ENCODE results near the gene ERBB4. TPM values are rescaled to one million over a fixed set of nuclear protein-coding genes. Genes with fewer than 3 reads are reported as not detected.

ERBB4 gene
- polyA plus RNA-seq, 3 donors from 2014 or later: not detected

DNA sequence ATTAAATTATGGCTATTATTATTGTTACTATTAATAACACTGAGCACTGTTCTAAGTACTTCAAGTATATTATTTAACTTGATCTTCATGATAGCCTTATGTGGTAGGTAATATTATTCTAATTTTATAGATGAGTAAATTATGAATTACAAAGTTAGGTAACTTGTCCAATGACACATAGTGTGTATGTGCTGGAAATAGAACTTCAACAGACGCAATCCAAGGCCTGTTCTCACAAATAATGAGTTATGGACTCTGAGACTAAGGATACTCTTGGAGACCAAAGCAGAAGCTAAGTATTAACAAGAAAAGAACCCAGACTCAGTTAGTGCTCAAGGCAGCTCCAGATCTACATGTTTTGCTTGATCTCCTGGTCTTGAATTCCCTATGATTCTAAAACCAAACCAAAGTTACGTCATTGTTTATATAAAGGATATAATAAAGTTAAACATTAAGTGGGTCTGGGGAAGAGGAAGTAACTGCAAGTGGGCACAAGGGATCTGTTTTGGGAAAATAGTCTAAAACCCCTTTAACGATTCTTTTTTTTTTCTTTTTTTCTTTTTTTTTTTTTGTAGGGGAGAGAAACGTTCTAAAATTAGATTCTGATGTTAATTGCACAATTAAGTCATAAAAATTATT lies 211.3 kb downstream of the ERBB4 start:
- Mint-ChIP-seq H3K9me3 (peaks cover 0 to 15% (median 2%) of the 10 kb centered on the region in 6 donors), H3K27ac (no peak overlapping the region), H3K4me1 (no peaks in the 10 kb centered on the region), H3K36me3 (no peaks in the 10 kb centered on the region), H3K4me3 (no peak overlapping the region), H3K27me3 (ENCODE audit: low read depth in 3 of 3) (no peaks in the 10 kb centered on the region)
- DNase-seq: no peak

DNA sequence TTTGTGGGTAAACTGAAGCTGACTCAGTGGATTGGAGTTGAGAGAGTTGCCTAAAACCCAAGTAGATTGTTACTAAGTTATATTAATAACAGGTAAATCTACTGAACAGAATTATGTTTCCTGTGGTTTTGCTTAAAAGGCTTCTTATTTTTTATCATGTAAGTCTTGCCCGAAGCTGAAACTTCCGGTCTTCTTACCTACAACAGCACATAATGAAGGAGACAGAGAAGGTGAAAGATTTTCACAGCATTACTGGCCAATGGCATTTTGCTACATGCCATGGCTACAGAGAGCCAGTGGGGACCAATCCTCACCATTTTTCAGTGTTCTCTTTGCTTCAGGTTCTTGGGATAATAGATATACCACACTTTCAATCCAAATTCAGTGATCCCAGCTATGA lies 220.0 kb downstream of the ERBB4 start:
- H3K4me3 Mint-ChIP-seq: no peak overlapping the region
- peaks cover 0 to 15% (median 2%) of the 10 kb centered on the region in 6 donors for H3K9me3 Mint-ChIP-seq
- H3K4me1 Mint-ChIP-seq: no peaks in the 10 kb centered on the region
- H3K36me3 Mint-ChIP-seq: no peaks in the 10 kb centered on the region
- no peak for DNase-seq
- peaks cover 0 to 1% (median 0%) of the 10 kb centered on the region in 3 donors for H3K27me3 Mint-ChIP-seq (ENCODE audit: low read depth in 3 of 3)
- no peak overlapping the region for H3K27ac Mint-ChIP-seq

DNA sequence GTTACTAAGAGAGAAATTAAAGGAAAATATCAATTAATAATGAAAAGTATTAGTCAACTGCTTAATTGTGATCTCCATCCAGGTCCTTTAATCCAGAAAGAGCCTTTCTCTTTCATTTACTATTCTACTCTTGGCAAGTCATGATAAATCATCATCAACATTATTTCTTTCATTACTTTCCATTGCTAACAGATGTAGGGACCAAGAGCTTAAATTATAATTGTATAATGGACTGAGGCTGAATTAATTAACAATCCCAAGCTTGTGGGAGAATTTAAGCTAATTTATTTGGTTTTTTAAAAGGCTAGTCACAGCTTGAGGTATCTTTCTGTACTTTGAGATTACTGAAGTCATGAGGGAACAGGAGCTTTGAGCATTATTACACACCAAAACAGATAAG lies 223.9 kb downstream of the ERBB4 start:
- H3K27ac Mint-ChIP-seq: no peak overlapping the region
- no peaks in the 10 kb centered on the region for H3K4me1 Mint-ChIP-seq
- H3K27me3 Mint-ChIP-seq (ENCODE audit: low read depth in 3 of 3): peaks cover 0 to 1% (median 0%) of the 10 kb centered on the region in 3 donors
- no peaks in the 10 kb centered on the region for H3K36me3 Mint-ChIP-seq
- no peak for DNase-seq
- peaks cover 0 to 13% (median 1%) of the 10 kb centered on the region in 6 donors for H3K9me3 Mint-ChIP-seq
- H3K4me3 Mint-ChIP-seq: no peak overlapping the region

DNA sequence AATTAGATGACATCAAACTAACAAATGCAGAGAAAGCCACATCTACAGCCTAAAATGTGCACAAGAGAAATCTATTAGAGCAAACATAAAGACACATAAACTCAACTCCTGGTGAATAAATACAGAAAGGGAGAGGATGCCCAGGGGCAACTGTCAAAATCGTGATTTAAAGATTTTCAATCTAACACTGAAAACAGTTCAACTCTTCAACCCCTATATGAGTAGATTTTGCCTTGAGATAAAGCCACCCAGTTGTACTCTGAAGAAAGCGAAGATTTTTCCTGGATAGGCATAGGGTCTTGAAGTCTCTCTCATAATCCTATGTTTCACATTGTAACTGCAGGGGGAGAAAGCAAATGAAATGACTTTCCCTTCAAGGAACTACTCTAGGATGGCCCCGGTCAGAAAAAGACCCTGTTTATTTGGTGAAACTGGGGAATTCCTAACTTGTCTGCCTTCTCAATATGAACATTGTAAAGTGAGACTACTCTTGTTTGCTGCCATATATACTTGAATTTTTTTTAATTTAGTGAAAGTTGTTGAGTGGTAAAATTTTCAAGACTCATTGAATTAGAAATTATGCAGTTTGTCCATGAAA lies 226.7 kb downstream of the ERBB4 start:
- DNase-seq: no peak
- Mint-ChIP-seq H3K4me1 (no peaks in the 10 kb centered on the region), H3K27me3 (ENCODE audit: low read depth in 3 of 3) (peaks cover 0 to 1% (median 0%) of the 10 kb centered on the region in 3 donors), H3K27ac (no peak overlapping the region), H3K36me3 (no peaks in the 10 kb centered on the region), H3K9me3 (peaks cover 0 to 3% (median 1%) of the 10 kb centered on the region in 6 donors), H3K4me3 (no peak overlapping the region)

DNA sequence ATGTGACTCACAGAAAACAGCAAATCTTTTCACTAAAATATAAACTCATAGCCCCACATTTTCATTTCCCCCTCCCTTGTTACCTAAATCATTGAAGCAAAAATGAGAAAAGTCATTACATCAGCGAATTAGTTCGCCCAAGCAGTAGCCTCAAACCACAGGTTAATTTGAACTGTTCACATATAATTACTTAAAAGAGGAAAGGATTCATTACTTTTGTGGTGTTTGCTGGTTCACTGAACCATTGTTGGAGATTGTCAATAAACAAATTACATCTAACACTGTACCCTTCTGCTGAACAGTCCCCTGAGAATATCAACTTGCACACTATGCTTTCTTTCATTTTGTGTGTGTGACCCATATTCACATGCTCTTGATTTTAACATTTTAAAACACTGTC lies 238.7 kb downstream of the ERBB4 start:
- no peaks in the 10 kb centered on the region for H3K36me3 Mint-ChIP-seq
- no peaks in the 10 kb centered on the region for H3K4me1 Mint-ChIP-seq
- no peak overlapping the region for H3K27ac Mint-ChIP-seq
- peaks cover 0 to 19% (median 3%) of the 10 kb centered on the region in 6 donors for H3K9me3 Mint-ChIP-seq
- H3K4me3 Mint-ChIP-seq: no peak overlapping the region
- peaks cover 0 to 1% (median 0%) of the 10 kb centered on the region in 3 donors for H3K27me3 Mint-ChIP-seq (ENCODE audit: low read depth in 3 of 3)
- no peak for DNase-seq

GRCh38 chr2:212299333-212299732 lies 239.3 kb downstream of the ERBB4 start:
- H3K4me1 Mint-ChIP-seq: no peaks in the 10 kb centered on the region
- no peak for DNase-seq
- peaks cover 0 to 1% (median 0%) of the 10 kb centered on the region in 3 donors for H3K27me3 Mint-ChIP-seq (ENCODE audit: low read depth in 3 of 3)
- no peak overlapping the region for H3K27ac Mint-ChIP-seq
- H3K36me3 Mint-ChIP-seq: no peaks in the 10 kb centered on the region
- H3K9me3 Mint-ChIP-seq: peaks cover 0 to 23% (median 3%) of the 10 kb centered on the region in 6 donors
- no peak overlapping the region for H3K4me3 Mint-ChIP-seq

DNA sequence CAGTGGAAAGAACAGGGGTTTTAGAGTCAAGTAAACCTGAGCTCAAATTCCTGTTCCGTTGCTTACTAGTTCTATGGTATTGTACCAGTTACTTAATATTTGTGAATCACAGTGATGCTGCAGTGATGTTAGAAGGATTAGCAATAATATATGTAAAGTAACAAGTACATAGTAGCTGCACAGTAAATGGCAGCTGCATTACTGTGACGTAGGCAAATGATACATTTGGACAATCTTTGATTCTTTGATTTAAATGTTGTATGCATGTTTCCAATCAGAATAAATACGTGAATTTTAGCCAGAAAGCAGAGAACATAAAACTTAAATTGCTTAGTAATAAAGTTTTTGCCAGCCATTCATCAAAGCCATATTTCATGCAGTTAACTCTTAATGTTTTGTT lies 243.0 kb downstream of the ERBB4 start:
- no peaks in the 10 kb centered on the region for H3K27me3 Mint-ChIP-seq (ENCODE audit: low read depth in 3 of 3)
- no peak overlapping the region for H3K27ac Mint-ChIP-seq
- H3K4me3 Mint-ChIP-seq: no peak overlapping the region
- DNase-seq: no peak
- peaks cover 0 to 17% (median 1%) of the 10 kb centered on the region in 6 donors for H3K9me3 Mint-ChIP-seq
- H3K4me1 Mint-ChIP-seq: no peaks in the 10 kb centered on the region
- no peaks in the 10 kb centered on the region for H3K36me3 Mint-ChIP-seq

- no peaks in the 10 kb centered on the region for H3K4me1 Mint-ChIP-seq
- H3K4me3 Mint-ChIP-seq: no peak overlapping the region
- no peak for DNase-seq
- H3K27me3 Mint-ChIP-seq (ENCODE audit: low read depth in 3 of 3): no peaks in the 10 kb centered on the region
- peaks cover 0 to 13% (median 1%) of the 10 kb centered on the region in 6 donors for H3K9me3 Mint-ChIP-seq
- H3K27ac Mint-ChIP-seq: no peak overlapping the region
- no peaks in the 10 kb centered on the region for H3K36me3 Mint-ChIP-seq
Measured at GRCh38 chr2:212294816-212295215, 243.8 kb downstream of the ERBB4 start.

- Mint-ChIP-seq H3K27me3 (ENCODE audit: low read depth in 3 of 3) (no peaks in the 10 kb centered on the region), H3K4me1 (no peaks in the 10 kb centered on the region), H3K36me3 (no peaks in the 10 kb centered on the region), H3K9me3 (peaks cover 0 to 16% (median 2%) of the 10 kb centered on the region in 6 donors), H3K4me3 (no peak overlapping the region), H3K27ac (no peak overlapping the region)
- DNase-seq: no peak
Measured at GRCh38 chr2:212289301-212289700, 249.3 kb downstream of the ERBB4 start.

- Mint-ChIP-seq H3K4me1 (no peaks in the 10 kb centered on the region), H3K27me3 (ENCODE audit: low read depth in 3 of 3) (no peaks in the 10 kb centered on the region), H3K9me3 (peaks cover 0 to 16% (median 4%) of the 10 kb centered on the region in 6 donors), H3K27ac (no peak overlapping the region), H3K36me3 (no peaks in the 10 kb centered on the region), H3K4me3 (no peak overlapping the region)
- no peak for DNase-seq
Measured at GRCh38 chr2:212288308-212288707, 250.3 kb downstream of the ERBB4 start.

DNA sequence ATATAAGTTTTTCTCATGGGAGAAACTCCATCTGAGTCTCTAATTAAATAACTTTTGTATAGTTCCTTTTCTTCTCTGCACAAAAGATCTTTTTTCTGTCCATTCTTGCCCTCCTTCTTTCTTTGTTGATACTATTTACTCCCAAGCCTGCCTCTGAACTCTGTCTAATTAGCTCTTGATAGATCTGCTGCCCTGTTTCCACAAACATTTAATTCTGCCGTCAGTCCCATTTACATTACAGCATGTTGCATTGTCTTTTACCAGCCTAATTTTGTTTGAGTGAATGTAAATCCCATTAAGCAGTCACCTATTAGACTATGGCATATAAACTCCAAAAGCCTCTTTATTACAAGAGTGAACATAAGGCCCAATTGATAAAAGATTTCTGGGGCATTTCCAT lies 254.4 kb downstream of the ERBB4 start:
- H3K27me3 Mint-ChIP-seq (ENCODE audit: low read depth in 3 of 3): no peaks in the 10 kb centered on the region
- H3K36me3 Mint-ChIP-seq: no peaks in the 10 kb centered on the region
- no peak for DNase-seq
- H3K4me3 Mint-ChIP-seq: no peak overlapping the region
- H3K4me1 Mint-ChIP-seq: no peaks in the 10 kb centered on the region
- H3K27ac Mint-ChIP-seq: no peak overlapping the region
- H3K9me3 Mint-ChIP-seq: peaks cover 0 to 8% (median 4%) of the 10 kb centered on the region in 6 donors

- peaks cover 0 to 9% (median 4%) of the 10 kb centered on the region in 6 donors for H3K9me3 Mint-ChIP-seq
- no peak for DNase-seq
- no peak overlapping the region for H3K27ac Mint-ChIP-seq
- H3K4me1 Mint-ChIP-seq: no peaks in the 10 kb centered on the region
- H3K4me3 Mint-ChIP-seq: no peak overlapping the region
- H3K36me3 Mint-ChIP-seq: no peaks in the 10 kb centered on the region
- no peaks in the 10 kb centered on the region for H3K27me3 Mint-ChIP-seq (ENCODE audit: low read depth in 3 of 3)
Measured at GRCh38 chr2:212282671-212283261, 255.8 kb downstream of the ERBB4 start.

- Mint-ChIP-seq H3K4me3 (no peak overlapping the region), H3K27ac (no peak overlapping the region), H3K36me3 (no peaks in the 10 kb centered on the region), H3K27me3 (ENCODE audit: low read depth in 3 of 3) (no peaks in the 10 kb centered on the region), H3K9me3 (peaks cover 0 to 6% (median under 1%) of the 10 kb centered on the region in 6 donors), H3K4me1 (no peaks in the 10 kb centered on the region)
- no peak for DNase-seq
Measured at GRCh38 chr2:212276813-212277212, 261.8 kb downstream of the ERBB4 start.

- no peak for DNase-seq
- H3K9me3 Mint-ChIP-seq: peaks cover 0 to 10% (median 3%) of the 10 kb centered on the region in 6 donors
- H3K4me1 Mint-ChIP-seq: no peaks in the 10 kb centered on the region
- no peaks in the 10 kb centered on the region for H3K36me3 Mint-ChIP-seq
- H3K27ac Mint-ChIP-seq: no peak overlapping the region
- no peaks in the 10 kb centered on the region for H3K27me3 Mint-ChIP-seq (ENCODE audit: low read depth in 3 of 3)
- H3K4me3 Mint-ChIP-seq: no peak overlapping the region
Measured at GRCh38 chr2:212274215-212274614, 264.4 kb downstream of the ERBB4 start.

All from immature natural killer cell (primary cell).